HCT116 (cell line): Measurements from ENCODE around the gene LIG1. TPM values are rescaled to one million over a fixed set of nuclear protein-coding genes. Genes with fewer than 3 reads are reported as not detected.

ENCODE experiments used
- ATAC-seq: fragments of 200-7000 bp; cut with Tn5 transposase; 2 replicates; pipeline ENCODE4 v1.9.1; 2020; ENCODE audit warnings: mild to moderate bottlenecking, moderate library complexity
- BruUV-seq: library from RNA; stranded (reverse); fragments of 400-500 nt; replicated peaks from 2 replicates; lab custom pipeline; 2021; lab: Mats Ljungman, UMichigan
- CTCF ChIA-PET: fragments of 300-600 bp; sonication (Branson Sonifier 250); formaldehyde crosslinking; loops from one replicate; lab custom pipeline; 2021; ENCODE audit warnings: antibody characterized with exemption; lab: Charles Lee
- POLR2A ChIA-PET: fragments of 300-600, 350-600 bp; sonication (Branson Sonifier 250); formaldehyde crosslinking; loops from one replicate; lab custom pipeline; 2021; ENCODE audit warnings: antibody characterized with exemption; lab: Charles Lee
- RAD21 ChIA-PET, 2 experiments: fragments of 300-600 bp; sonication (Branson Sonifier 250); formaldehyde crosslinking; loops; one replicate each; lab custom pipeline; 2023; ENCODE audit warnings: low total read pairs in 2 of 2; ENCODE audit not compliant: uncharacterized antibody in 2 of 2, unreplicated experiment in 2 of 2, low non-redundant PET in 1 of 2; lab: Charles Lee
- DNase-seq: peaks from one replicate; pipeline ENCODE4 v3.0.0-alpha.2; 2010; ENCODE audit warnings: low read depth, low spot score
- H2AFZ ChIP-seq: fragments of 200-600 bp; shearing (Covaris generic), sonication (generic); 2 replicates; pipeline ENCODE4 v1.6.1; 2017; ENCODE audit warnings: low read depth, mixed run types, mixed read lengths, antibody characterized with exemption, low read length; ENCODE audit not compliant: poor library complexity, severe bottlenecking
- H3K27ac ChIP-seq: 2 replicates; pipeline ENCODE4 v1.5.1; 2012; ENCODE audit warnings: low read depth, low read length
- H3K27me3 ChIP-seq: fragments of 200-600 bp; sonication (generic); 2 replicates; pipeline ENCODE4 v1.6.1; 2016; ENCODE audit warnings: mixed run types, low read length, mixed read lengths; ENCODE audit not compliant: insufficient read depth
- H3K36me3 ChIP-seq, 2 experiments: fragments of 200-500 bp in 1 of 2; fragments of 200-600 bp in 1 of 2; sonication (Bioruptor generic) in 1 of 2; sonication (generic) in 1 of 2; 2 replicates each; pipeline versions ENCODE4 v1.5.1 to v1.6.1; 2014 to 2016; ENCODE audit warnings: low read length in 2 of 2, inconsistent platforms in 1 of 2, mixed read lengths in 1 of 2, mixed run types in 1 of 2; ENCODE audit not compliant: insufficient read depth in 2 of 2, control insufficient read depth in 1 of 2
- H3K4me1 ChIP-seq, 2 experiments: fragments of 200-600 bp in 1 of 2; sonication (generic) in 1 of 2; 2 replicates each; pipeline versions ENCODE4 v1.5.1 to v1.6.1; 2012 to 2017; ENCODE audit warnings: low read length in 2 of 2, inconsistent platforms in 1 of 2, mild to moderate bottlenecking in 1 of 2, mixed read lengths in 1 of 2, mixed run types in 1 of 2, moderate library complexity in 1 of 2; ENCODE audit not compliant: insufficient read depth in 2 of 2, control insufficient read depth in 1 of 2
- H3K4me2 ChIP-seq: fragments of 200-600 bp; sonication (generic); 2 replicates; pipeline ENCODE4 v1.6.1; 2017; ENCODE audit warnings: mixed run types, low read length, mixed read lengths
- H3K4me3 ChIP-seq, 2 experiments: fragments of 200-600 bp in 1 of 2; sonication (generic) in 1 of 2; replicated peaks in 1 of 2; 2 replicates each; pipeline ENCODE4 v1.5.1; 2011 to 2016; ENCODE audit warnings: low read length in 2 of 2, control low read depth in 1 of 2, low read depth in 1 of 2, mild to moderate bottlenecking in 1 of 2, mixed read lengths in 1 of 2, mixed run types in 1 of 2
- H3K79me2 ChIP-seq: fragments of 200-600 bp; sonication (generic); 2 replicates; pipeline ENCODE4 v1.6.1; 2017; ENCODE audit warnings: mild to moderate bottlenecking, mixed run types, low read length, moderate library complexity, mixed read lengths; ENCODE audit not compliant: insufficient read depth
- H3K9ac ChIP-seq: fragments of 200-600 bp; sonication (generic); 2 replicates; pipeline ENCODE4 v1.6.1; 2016; ENCODE audit warnings: low read length, mixed read lengths
- H3K9me2 ChIP-seq: fragments of 200-600 bp; sonication (generic), shearing (Covaris generic); 2 replicates; pipeline ENCODE4 v1.6.1; 2017; ENCODE audit warnings: mixed run types, mild to moderate bottlenecking, moderate library complexity; ENCODE audit not compliant: insufficient read depth
- H3K9me3 ChIP-seq, 2 experiments: fragments of 200-500 bp in 1 of 2; fragments of 200-600 bp in 1 of 2; sonication (Bioruptor generic) in 1 of 2; sonication (generic) in 1 of 2; 2 replicates each; pipeline ENCODE4 v1.6.1; 2014 to 2017; ENCODE audit warnings: low read length in 2 of 2, mixed read lengths in 2 of 2, inconsistent platforms in 1 of 2, low read depth in 1 of 2, mild to moderate bottlenecking in 1 of 2, mixed run types in 1 of 2, moderate library complexity in 1 of 2; ENCODE audit not compliant: control insufficient read depth in 1 of 2, insufficient read depth in 1 of 2
- H4K20me1 ChIP-seq: fragments of 200-600 bp; sonication (generic), shearing (Covaris generic); 2 replicates; pipeline ENCODE4 v1.6.1; 2017; ENCODE audit warnings: mixed run types, mild to moderate bottlenecking, moderate library complexity; ENCODE audit not compliant: insufficient read depth
- CEBPB ChIP-seq: IDR thresholded peaks from 2 replicates; pipeline ENCODE4 v1.6.1; 2012; ENCODE audit warnings: low read depth
- EZH2phosphoT487 ChIP-seq: fragments of 200-600 bp; IDR thresholded peaks from 2 replicates; pipeline ENCODE4 v1.6.1; 2018; ENCODE audit warnings: antibody characterized with exemption, borderline replicate concordance
- POLR2A ChIP-seq: IDR thresholded peaks from 2 replicates; pipeline ENCODE4 v1.7.0; 2011; ENCODE audit warnings: borderline replicate concordance; ENCODE audit not compliant: insufficient read depth, insufficient read length; ENCODE audit errors: extremely low read depth
- POLR2AphosphoS5 ChIP-seq: IDR thresholded peaks from 2 replicates; pipeline ENCODE4 v1.6.1; 2011; ENCODE audit warnings: mild to moderate bottlenecking, low read depth, low read length, moderate library complexity
- SIN3A ChIP-seq: IDR thresholded peaks from 2 replicates; pipeline ENCODE4 v1.6.1; 2012; ENCODE audit warnings: low read depth
- SP1 ChIP-seq: IDR thresholded peaks from 2 replicates; pipeline ENCODE4 v1.6.1; 2012; ENCODE audit warnings: low read depth
- SRF ChIP-seq: IDR thresholded peaks from 2 replicates; pipeline ENCODE4 v1.6.1; 2012; ENCODE audit warnings: low read depth
- TCF7L2 ChIP-seq: IDR thresholded peaks from 2 replicates; pipeline ENCODE4 v1.7.0; 2011; ENCODE audit warnings: borderline replicate concordance, inconsistent platforms; ENCODE audit not compliant: insufficient read depth, insufficient read length; ENCODE audit errors: extremely low read depth
- YY1 ChIP-seq: IDR thresholded peaks from 2 replicates; pipeline ENCODE4 v1.6.1; 2011; ENCODE audit warnings: low read length, low read depth, moderate library complexity, mild to moderate bottlenecking; ENCODE audit not compliant: insufficient replicate concordance; ENCODE audit errors: extremely low read depth
- ZFX ChIP-seq: fragments of 450-650 bp; IDR thresholded peaks from 2 replicates; pipeline ENCODE4 v1.6.1; 2017
- intact Hi-C: fragments of 100-400 bp; cut with micrococcal nuclease; formaldehyde crosslinking; loops from 2 replicates; pipeline ENCODE4 v1.10.0; 2022
- total RNA-seq: library from RNA; stranded (reverse); gene quantifications from one replicate; pipeline ENCODE4 v1.2.1, GENCODE V29; 2021; ENCODE audit not compliant: unreplicated experiment
- TF ChIP-seq, protein P1 (sequence below): IDR thresholded peaks from 2 replicates; pipeline ENCODE4 v1.6.1; 2012; ENCODE audit warnings: low read depth
- TF ChIP-seq, protein P2 (sequence below): IDR thresholded peaks from 2 replicates; pipeline ENCODE4 v1.6.1; 2011; ENCODE audit warnings: mild to moderate bottlenecking, low read length, moderate library complexity; ENCODE audit not compliant: insufficient replicate concordance; ENCODE audit errors: extremely low read depth

Gene LIG1
- total RNA-seq, 1 experiment from 2014 or later = 122 TPM

DNA sequence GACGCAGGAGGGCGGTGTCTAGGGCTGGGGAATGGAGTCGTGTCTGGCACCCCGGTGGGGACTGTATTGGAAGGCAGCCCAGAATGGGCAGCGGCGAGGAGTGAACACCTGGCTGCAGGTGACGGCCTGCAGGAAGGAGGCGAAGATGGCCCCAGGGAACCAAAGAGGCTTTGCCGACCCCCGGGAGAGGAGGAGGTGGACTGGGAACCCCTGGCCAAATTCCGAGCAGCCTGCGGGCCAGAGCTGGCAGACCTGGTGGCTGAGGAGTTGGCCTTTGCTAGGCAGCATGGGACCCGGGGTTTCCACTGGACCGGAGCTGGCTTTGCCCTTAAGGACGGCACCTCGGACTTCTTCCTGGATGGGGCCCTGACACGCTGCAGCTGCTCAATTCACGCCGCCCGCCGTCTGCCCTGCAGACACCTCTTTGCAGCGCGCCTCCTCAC lies 26.2 kb upstream of the LIG1 start:
- H3K27ac ChIP-seq = no peak overlapping the region
- H3K79me2 ChIP-seq = no peaks in the 10 kb centered on the region
- BruUV-seq = TSS peak; percentile 68
- ATAC-seq = peak; percentile 23; the same call in 1 of the 2 replicates
- no peaks in the 10 kb centered on the region for H3K27me3 ChIP-seq
- intact Hi-C loops = no loop called here
- no peak overlapping the region for H3K4me3 ChIP-seq
- H3K4me2 ChIP-seq = no peak overlapping the region
- no peak overlapping the region for H2AFZ ChIP-seq
- H3K4me1 ChIP-seq = no peaks in the 10 kb centered on the region
- CTCF ChIA-PET = no interaction called here
- no peak overlapping the region for H3K9ac ChIP-seq
- TF ChIP-seq EZH2phosphoT487 (no peak), POLR2AphosphoS5 (0 out of 2 replicates have a peak, but pooled peaks have one; percentile 28)
- TF ChIP-seq, all 23 proteins: peak for 1
- no peaks in the 10 kb centered on the region for H4K20me1 ChIP-seq
- DNase-seq = no peak
- no peaks in the 10 kb centered on the region for H3K9me2 ChIP-seq
- H3K9me3 ChIP-seq = no peaks in the 10 kb centered on the region
- ChIA-PET RAD21 (no interaction called here), POLR2A (no interaction called here)
- no peaks in the 10 kb centered on the region for H3K36me3 ChIP-seq

DNA sequence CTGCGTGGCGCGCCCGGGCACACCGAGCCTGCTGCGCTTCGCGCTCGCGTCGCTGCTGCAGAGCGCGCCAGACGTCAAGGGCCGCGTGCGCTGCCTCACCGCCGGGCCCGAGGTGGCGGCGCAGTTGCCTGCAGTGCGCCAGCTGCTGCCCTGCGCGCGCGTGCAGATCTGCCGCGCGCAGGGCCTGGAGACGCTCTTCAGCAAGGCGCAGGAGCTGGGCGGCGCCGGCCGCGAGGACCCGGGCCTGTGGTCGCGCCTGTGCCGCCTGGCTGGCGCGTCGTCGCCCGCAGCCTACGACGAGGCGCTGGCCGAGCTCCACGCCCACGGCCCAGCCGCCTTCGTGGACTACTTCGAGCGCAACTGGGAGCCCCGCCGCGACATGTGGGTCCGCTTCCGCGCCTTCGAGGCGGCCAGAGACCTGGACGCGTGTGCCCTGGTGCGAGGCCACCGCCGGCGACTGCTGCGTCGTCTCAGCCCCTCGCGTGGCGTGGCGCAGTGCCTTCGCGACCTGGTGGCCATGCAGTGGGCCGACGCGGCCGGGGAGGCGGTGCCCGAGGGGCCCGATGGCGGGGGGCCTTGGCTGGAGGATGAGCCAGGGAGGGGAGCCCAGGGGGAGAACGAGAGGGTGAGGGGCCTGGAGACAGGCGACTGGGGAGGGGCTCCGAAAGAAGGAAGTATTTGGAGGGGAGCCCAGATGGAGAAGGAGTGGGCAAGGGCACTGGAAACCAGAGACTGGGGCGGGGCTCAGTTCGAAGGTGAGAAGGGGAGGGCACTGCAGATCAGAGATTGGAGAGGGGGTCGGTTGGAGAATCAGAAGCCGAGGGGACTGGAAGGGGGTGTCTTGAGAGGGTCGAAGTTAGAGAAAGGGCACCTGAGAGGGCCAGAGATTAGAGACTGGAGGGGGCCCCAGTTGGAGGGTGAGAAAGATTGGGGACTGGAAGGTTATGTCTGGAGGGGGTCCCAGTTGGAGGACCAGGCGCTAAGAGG lies 25.0 kb upstream of the LIG1 start:
- no peak overlapping the region for H3K27ac ChIP-seq
- no peaks in the 10 kb centered on the region for H3K9me3 ChIP-seq
- H3K4me1 ChIP-seq = peaks cover 0 to 6% of the 10 kb centered on the region in 2 experiments; a peak in 1 of 4 replicates
- BruUV-seq = no TSS peak
- TF ChIP-seq, protein P1, sequence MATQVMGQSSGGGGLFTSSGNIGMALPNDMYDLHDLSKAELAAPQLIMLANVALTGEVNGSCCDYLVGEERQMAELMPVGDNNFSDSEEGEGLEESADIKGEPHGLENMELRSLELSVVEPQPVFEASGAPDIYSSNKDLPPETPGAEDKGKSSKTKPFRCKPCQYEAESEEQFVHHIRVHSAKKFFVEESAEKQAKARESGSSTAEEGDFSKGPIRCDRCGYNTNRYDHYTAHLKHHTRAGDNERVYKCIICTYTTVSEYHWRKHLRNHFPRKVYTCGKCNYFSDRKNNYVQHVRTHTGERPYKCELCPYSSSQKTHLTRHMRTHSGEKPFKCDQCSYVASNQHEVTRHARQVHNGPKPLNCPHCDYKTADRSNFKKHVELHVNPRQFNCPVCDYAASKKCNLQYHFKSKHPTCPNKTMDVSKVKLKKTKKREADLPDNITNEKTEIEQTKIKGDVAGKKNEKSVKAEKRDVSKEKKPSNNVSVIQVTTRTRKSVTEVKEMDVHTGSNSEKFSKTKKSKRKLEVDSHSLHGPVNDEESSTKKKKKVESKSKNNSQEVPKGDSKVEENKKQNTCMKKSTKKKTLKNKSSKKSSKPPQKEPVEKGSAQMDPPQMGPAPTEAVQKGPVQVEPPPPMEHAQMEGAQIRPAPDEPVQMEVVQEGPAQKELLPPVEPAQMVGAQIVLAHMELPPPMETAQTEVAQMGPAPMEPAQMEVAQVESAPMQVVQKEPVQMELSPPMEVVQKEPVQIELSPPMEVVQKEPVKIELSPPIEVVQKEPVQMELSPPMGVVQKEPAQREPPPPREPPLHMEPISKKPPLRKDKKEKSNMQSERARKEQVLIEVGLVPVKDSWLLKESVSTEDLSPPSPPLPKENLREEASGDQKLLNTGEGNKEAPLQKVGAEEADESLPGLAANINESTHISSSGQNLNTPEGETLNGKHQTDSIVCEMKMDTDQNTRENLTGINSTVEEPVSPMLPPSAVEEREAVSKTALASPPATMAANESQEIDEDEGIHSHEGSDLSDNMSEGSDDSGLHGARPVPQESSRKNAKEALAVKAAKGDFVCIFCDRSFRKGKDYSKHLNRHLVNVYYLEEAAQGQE = no peak
- TF ChIP-seq POLR2A = no peak
- no peak for TF ChIP-seq TCF7L2
- TF ChIP-seq CEBPB = no peak
- no peak for TF ChIP-seq EZH2phosphoT487
- TF ChIP-seq POLR2AphosphoS5 = no peak
- TF ChIP-seq SP1 = no peak
- no peak for TF ChIP-seq ZFX
- TF ChIP-seq, protein P2, sequence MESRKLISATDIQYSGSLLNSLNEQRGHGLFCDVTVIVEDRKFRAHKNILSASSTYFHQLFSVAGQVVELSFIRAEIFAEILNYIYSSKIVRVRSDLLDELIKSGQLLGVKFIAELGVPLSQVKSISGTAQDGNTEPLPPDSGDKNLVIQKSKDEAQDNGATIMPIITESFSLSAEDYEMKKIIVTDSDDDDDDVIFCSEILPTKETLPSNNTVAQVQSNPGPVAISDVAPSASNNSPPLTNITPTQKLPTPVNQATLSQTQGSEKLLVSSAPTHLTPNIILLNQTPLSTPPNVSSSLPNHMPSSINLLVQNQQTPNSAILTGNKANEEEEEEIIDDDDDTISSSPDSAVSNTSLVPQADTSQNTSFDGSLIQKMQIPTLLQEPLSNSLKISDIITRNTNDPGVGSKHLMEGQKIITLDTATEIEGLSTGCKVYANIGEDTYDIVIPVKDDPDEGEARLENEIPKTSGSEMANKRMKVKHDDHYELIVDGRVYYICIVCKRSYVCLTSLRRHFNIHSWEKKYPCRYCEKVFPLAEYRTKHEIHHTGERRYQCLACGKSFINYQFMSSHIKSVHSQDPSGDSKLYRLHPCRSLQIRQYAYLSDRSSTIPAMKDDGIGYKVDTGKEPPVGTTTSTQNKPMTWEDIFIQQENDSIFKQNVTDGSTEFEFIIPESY = no peak
- no peak for TF ChIP-seq SRF
- no peak for TF ChIP-seq SIN3A
- TF ChIP-seq YY1 = no peak
- no peaks in the 10 kb centered on the region for H3K9me2 ChIP-seq
- no peak for ATAC-seq
- RAD21 ChIA-PET = no interaction called here
- no peaks in the 10 kb centered on the region for H3K79me2 ChIP-seq
- H3K4me2 ChIP-seq = no peak overlapping the region
- CTCF ChIA-PET = interaction anchor here (1.9 kb wide), 1 partner anchor 8 kb away, joined by 14 read pairs; no protein-coding TSS in a partner anchor
- POLR2A ChIA-PET = interaction anchor here (1.6 kb wide), 1 partner anchor 10 kb away, joined by 4 read pairs; no protein-coding TSS in a partner anchor
- H3K36me3 ChIP-seq = no peaks in the 10 kb centered on the region
- intact Hi-C loops = no loop called here
- no peak overlapping the region for H3K9ac ChIP-seq
- no peak for DNase-seq
- no peaks in the 10 kb centered on the region for H4K20me1 ChIP-seq
- no peaks in the 10 kb centered on the region for H3K27me3 ChIP-seq
- no peak overlapping the region for H2AFZ ChIP-seq
- H3K4me3 ChIP-seq = no peak overlapping the region
